Measurements from ENCODE around the gene NPPB.

NPPB gene

DNA sequence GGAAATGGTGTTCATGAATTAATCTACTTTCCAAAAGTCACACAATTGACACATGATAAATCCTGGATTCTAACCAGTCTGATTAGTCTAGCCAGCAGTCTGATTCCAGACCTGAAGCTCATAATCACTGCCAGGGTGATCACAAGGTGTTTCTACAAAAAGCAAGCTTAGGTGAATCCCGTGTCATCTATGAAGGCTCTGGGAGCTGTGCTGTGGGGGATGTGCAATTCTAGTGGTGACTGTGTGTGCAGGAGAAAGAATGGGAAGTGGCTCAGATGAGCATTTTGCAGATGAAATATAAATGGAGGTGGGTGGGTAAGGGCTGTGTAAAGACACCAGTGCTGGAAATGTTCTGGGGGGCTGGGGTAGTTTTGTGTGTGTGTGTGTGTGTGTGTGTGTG is 1.8 kb upstream of the NPPB start:
- H3K4me3 ChIP-seq (ENCODE audit: low read depth, low read length) = no peak overlapping the region
- TF ChIP-seq, protein P1, sequence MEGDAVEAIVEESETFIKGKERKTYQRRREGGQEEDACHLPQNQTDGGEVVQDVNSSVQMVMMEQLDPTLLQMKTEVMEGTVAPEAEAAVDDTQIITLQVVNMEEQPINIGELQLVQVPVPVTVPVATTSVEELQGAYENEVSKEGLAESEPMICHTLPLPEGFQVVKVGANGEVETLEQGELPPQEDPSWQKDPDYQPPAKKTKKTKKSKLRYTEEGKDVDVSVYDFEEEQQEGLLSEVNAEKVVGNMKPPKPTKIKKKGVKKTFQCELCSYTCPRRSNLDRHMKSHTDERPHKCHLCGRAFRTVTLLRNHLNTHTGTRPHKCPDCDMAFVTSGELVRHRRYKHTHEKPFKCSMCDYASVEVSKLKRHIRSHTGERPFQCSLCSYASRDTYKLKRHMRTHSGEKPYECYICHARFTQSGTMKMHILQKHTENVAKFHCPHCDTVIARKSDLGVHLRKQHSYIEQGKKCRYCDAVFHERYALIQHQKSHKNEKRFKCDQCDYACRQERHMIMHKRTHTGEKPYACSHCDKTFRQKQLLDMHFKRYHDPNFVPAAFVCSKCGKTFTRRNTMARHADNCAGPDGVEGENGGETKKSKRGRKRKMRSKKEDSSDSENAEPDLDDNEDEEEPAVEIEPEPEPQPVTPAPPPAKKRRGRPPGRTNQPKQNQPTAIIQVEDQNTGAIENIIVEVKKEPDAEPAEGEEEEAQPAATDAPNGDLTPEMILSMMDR (IDR thresholded peaks at IDR 0.05; ENCODE audit: low read depth, low read length) = no peak

DNA sequence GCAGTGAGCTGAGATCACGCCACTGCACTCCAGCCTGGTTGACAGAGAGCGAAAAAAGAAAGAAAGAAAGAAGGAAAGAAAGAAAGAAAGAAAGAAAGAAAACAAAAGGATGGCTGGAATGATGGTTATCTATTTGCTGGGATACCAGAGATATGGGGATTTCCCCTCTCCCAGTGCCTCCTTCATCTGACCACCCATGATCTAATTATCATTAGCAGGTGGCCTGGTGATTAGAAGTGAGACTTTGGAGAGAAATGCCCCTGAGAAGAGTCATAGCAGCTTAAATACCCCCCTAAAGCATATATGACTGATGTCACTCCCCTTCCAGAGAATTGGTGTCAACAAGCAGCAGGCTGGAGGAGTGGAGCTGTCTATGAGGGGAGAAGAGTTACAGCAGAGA is 1.3 kb upstream of the NPPB start:
- no peak overlapping the region for H3K4me3 ChIP-seq (ENCODE audit: low read depth, low read length)
- TF ChIP-seq, protein P1 (IDR thresholded peaks at IDR 0.05; ENCODE audit: low read depth, low read length) = no peak

DNA sequence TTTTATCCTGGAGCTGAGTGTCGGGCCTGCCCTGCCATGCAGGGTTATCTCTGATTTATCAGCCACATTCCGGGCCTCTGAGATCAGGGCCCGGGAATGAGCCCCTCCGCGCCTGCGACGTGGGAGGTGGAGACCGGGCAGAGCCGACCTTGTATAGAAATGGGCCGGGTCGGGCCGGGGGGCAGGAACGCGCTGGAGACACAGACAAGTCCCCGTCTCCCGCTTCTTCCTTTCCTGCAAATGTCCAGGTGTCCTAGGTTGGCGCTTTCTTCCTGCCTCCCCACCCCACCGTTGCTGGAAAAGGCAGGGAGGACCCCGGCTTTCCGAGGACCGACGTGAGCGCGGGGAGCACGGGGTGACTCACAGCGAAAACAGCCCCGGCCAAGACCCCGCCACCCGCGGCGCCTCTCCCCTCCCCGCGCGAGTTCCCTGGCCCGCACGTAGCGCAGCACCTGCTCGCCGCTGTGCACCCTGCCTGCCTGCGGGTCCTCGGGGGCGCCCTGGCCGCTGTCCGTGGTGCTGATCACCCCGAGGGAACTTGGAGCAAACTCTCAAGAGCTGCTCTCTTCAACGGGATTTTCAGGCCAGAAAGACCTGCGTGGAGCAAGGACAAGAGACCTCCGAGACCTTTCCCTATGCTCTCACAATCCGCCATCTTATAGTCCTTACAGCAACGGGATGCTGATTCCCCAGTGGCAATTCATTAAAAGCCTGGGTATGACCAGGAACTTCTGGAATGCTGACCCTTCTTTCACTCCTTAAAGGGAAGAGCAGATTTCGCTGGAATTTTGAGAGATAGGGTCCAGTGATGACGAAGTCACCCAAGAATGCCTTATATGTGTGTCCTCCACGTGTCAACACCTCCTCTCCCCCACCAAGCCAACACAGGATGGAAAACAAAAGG is 475 bp upstream of the NPPB start:
- TF ChIP-seq, protein P1 (IDR thresholded peaks at IDR 0.05; ENCODE audit: low read depth, low read length) = no peak
- H3K4me3 ChIP-seq (ENCODE audit: low read depth, low read length) = no peak overlapping the region

DNA sequence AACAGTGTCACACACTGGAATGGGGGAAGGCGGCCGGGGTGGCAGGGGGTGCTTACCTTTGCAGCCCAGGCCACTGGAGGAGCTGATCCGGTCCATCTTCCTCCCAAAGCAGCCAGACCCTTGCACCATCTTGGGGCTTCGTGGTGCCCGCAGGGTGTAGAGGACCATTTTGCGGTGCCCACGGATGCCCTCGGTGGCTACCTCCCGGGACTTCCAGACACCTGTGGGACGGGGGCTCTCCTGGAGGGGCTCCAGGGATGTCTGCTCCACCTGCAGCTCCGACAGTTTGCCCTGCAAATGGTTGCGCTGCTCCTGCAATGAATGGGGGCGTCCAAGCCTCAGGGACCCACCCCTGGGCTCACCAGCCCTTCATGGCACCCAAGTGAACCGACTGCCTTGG is 587 bp downstream of the NPPB start:
- no peak overlapping the region for H3K4me3 ChIP-seq (ENCODE audit: low read depth, low read length)
- TF ChIP-seq, protein P1 (IDR thresholded peaks at IDR 0.05; ENCODE audit: low read depth, low read length) = no peak

DNA sequence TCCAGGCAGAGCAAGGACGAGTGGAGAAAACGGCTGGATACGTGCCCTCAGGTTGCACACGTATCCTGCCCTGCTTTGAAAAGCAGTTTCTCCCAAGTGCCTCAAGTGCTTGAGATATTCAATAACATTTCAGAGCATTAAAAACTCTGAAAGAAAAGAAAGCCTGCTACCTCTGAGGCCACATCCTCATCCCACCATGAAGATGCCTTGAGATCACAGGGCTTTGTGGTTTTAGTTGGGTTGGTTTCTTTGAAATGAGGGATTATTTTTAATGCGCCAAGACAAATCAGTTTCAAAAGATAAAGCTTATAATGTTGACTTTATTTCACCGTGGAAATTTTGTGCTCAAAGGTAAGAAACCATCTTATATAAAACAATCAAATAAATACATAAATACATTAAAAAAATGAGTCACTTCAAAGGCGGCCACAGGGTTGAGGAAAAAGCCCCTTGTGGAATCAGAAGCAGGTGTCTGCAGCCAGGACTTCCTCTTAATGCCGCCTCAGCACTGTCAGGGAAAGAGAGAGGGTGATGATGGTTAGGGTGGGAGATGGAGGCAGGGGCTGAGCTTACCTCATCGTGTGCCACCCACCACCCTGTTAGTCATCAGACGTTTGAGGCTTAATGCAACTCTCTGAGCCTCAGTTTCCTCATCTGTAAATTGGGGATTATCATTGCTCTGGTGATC is 1.4 kb downstream of the NPPB start:
- H3K4me3 ChIP-seq (ENCODE audit: low read depth, low read length) = no peak overlapping the region
- TF ChIP-seq, protein P1 (IDR thresholded peaks at IDR 0.05; ENCODE audit: low read depth, low read length) = no peak

DNA sequence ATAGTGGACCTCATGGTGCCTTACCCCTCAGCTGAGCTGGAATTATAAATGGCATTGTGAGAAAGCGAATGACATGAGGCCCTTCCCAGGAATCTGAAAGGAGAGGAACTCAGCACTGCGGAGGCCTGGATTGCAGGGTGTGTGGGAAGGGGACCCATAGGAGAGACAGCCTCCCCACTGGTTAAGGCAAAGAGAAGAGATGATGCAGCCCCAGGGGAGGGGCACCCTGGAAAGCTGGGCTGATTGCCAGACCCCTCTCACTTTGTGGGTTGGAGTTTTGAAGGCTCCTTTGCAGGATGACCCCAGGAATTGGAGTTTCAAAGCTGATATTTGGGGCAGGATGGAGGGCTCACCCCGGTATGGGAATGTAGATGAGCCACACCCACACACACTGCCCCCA is 2.0 kb downstream of the NPPB start:
- TF ChIP-seq, protein P1 (IDR thresholded peaks at IDR 0.05; ENCODE audit: low read depth, low read length) = no peak
- no peak overlapping the region for H3K4me3 ChIP-seq (ENCODE audit: low read depth, low read length)

DNA sequence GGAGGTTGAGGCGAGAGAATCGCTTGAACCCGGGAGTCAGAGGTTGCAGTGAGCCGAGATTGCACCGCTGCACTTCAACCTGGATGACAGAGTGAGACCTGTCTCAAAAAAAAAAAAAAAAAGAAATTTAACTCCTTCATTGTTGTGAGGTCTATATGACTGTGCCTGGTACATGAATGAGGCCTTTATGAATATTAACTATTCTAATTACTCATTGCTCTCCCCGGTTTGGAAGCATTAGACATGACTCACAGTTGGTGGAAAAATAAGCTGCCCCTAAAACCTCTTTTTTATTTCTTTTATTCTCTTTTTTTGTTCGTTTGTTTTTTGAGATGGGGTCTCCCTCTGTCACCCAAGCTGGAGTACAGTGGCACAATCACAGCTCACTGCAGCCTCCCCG is 3.3 kb downstream of the NPPB start:
- no peak overlapping the region for H3K4me3 ChIP-seq (ENCODE audit: low read depth, low read length)
- TF ChIP-seq, protein P1 (IDR thresholded peaks at IDR 0.05; ENCODE audit: low read depth, low read length) = no peak
